Neuronal stem cell (in vitro differentiated cells): ENCODE measurements around the gene NMRAL1.

Experiments used
- DNase-seq: peaks from one replicate; pipeline ENCODE4 v3.0.0-alpha.2; 2013; ENCODE audit warnings: low spot score
- H2AFZ ChIP-seq: one replicate; pipeline ENCODE4 v1.6.1; 2013; ENCODE audit warnings: mild to moderate bottlenecking, low read length, inconsistent platforms
- H2AK5ac ChIP-seq: 2 replicates; pipeline ENCODE4 v1.6.1; 2013; ENCODE audit warnings: low read depth, mild to moderate bottlenecking, inconsistent platforms, low read length, moderate library complexity, mixed read lengths
- H2BK120ac ChIP-seq: 2 replicates; pipeline ENCODE4 v1.6.1; 2013; ENCODE audit warnings: low read depth, mild to moderate bottlenecking, inconsistent platforms, low read length, moderate library complexity, mixed read lengths
- H2BK12ac ChIP-seq: one replicate; pipeline ENCODE4 v1.6.1; 2013; ENCODE audit warnings: low read length, inconsistent platforms
- H2BK15ac ChIP-seq: 2 replicates; pipeline ENCODE4 v1.6.1; 2013; ENCODE audit warnings: mild to moderate bottlenecking, low read length, inconsistent platforms, mixed read lengths
- H2BK5ac ChIP-seq: one replicate; pipeline ENCODE4 v1.6.1; 2013; ENCODE audit warnings: inconsistent platforms, mild to moderate bottlenecking, low read length, moderate library complexity
- H3K14ac ChIP-seq: one replicate; pipeline ENCODE4 v1.6.1; 2013; ENCODE audit warnings: low read length, inconsistent platforms
- H3K18ac ChIP-seq: 2 replicates; pipeline ENCODE4 v1.6.1; 2013; ENCODE audit warnings: low read length, inconsistent platforms
- H3K23ac ChIP-seq: 2 replicates; pipeline ENCODE4 v1.6.1; 2013; ENCODE audit warnings: low read depth, mild to moderate bottlenecking, mixed read lengths, low read length, inconsistent platforms; ENCODE audit not compliant: poor library complexity
- H3K27ac ChIP-seq: replicated peaks from 3 replicates; pipeline ENCODE4 v1.5.1; 2013; ENCODE audit warnings: low read length, inconsistent platforms
- H3K27me3 ChIP-seq, 3 experiments: 2 replicates each; pipeline ENCODE4 v1.6.1; 2013; ENCODE audit warnings: low read length in 3 of 3, mild to moderate bottlenecking in 2 of 3, inconsistent platforms in 1 of 3, low read depth in 1 of 3, mixed read lengths in 1 of 3, moderate library complexity in 1 of 3; ENCODE audit not compliant: control insufficient read depth in 3 of 3, insufficient read depth in 3 of 3
- H3K36me3 ChIP-seq, 2 donors: replicated peaks in 1 of 2; 2 replicates each; pipeline ENCODE4 v1.6.1; 2013; ENCODE audit warnings: low read length in 2 of 2; ENCODE audit not compliant: control insufficient read depth in 2 of 2, insufficient read depth in 2 of 2
- H3K4ac ChIP-seq: 2 replicates; pipeline ENCODE4 v1.6.1; 2013; ENCODE audit warnings: inconsistent platforms, mild to moderate bottlenecking, low read length, moderate library complexity
- H3K4me1 ChIP-seq, 2 donors: 1 replicate in 1 of 2; 2 replicates in 1 of 2; pipeline ENCODE4 v1.6.1; 2013; ENCODE audit warnings: low read length in 2 of 2, low read depth in 1 of 2; ENCODE audit not compliant: control insufficient read depth in 2 of 2, insufficient read depth in 1 of 2
- H3K4me2 ChIP-seq: one replicate; pipeline ENCODE4 v1.6.1; 2013; ENCODE audit warnings: mild to moderate bottlenecking, low read length, inconsistent platforms; ENCODE audit not compliant: insufficient read depth, poor library complexity, severe bottlenecking
- H3K4me3 ChIP-seq, 2 donors: 2 replicates each; pipeline ENCODE4 v1.5.1; 2013; ENCODE audit warnings: low read length in 2 of 2, mild to moderate bottlenecking in 2 of 2, inconsistent platforms in 1 of 2, moderate library complexity in 1 of 2
- H3K79me1 ChIP-seq: one replicate; pipeline ENCODE4 v1.6.1; 2013; ENCODE audit warnings: low read depth, mild to moderate bottlenecking, inconsistent platforms, low read length, moderate library complexity
- H3K9ac ChIP-seq: one replicate; pipeline ENCODE4 v1.6.1; 2013; ENCODE audit warnings: mild to moderate bottlenecking, low read depth, low read length, inconsistent platforms; ENCODE audit not compliant: poor library complexity
- H3K9me3 ChIP-seq, 2 donors: replicated peaks in 1 of 2; 2 replicates each; pipeline versions ENCODE3 to v1.6.1; 2013; ENCODE audit warnings: low read length in 2 of 2, mild to moderate bottlenecking in 2 of 2, inconsistent platforms in 1 of 2, low read depth in 1 of 2, mixed read lengths in 1 of 2, moderate library complexity in 1 of 2; ENCODE audit not compliant: control insufficient read depth in 2 of 2, insufficient read depth in 1 of 2
- H4K8ac ChIP-seq: one replicate; pipeline ENCODE4 v1.6.1; 2013; ENCODE audit warnings: low read depth, mild to moderate bottlenecking, inconsistent platforms, low read length, moderate library complexity
- H4K91ac ChIP-seq: one replicate; pipeline ENCODE4 v1.6.1; 2013; ENCODE audit warnings: low read length, low read depth, mild to moderate bottlenecking, inconsistent platforms; ENCODE audit not compliant: poor library complexity
- WGBS, 2 donors: extraction: QIAGEN DNeasy Blood & Tissue Kit; methylation state at CpG; one replicate each; pipeline ENCODE4 v1.1.7; 2013; ENCODE audit warnings: missing lambda C conversion rate in 2 of 2, mixed read lengths in 1 of 2; ENCODE audit not compliant: insufficient read length in 2 of 2, insufficient replicate concordance in 1 of 2; ENCODE audit errors: extremely low coverage in 2 of 2; 5-methylcytosine and 5-hydroxymethylcytosine counted together

Gene NMRAL1

DNA sequence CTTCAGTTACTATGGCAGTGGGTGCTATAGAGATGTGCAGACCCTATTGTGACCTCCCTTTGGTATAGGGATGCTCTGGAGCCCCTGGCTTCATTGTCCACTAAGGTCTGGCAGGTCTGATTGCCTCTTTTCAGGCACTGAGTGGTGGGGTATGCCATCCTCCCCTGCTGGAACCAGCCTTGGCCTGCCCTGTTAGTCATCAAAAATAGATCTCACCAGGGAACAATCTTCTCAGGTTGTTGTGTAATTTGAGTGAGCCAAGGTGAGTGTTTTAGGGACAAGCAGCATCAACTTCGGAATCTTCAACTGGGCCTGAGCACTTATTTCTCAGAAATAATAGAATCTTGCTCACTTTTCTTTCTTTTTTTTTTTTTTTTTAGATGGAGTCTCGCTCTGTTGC, 21.3 kb upstream of the NMRAL1 start:
- H3K14ac ChIP-seq: no peak overlapping the region
- H3K27ac ChIP-seq: no peak overlapping the region
- no peak for DNase-seq
- H3K36me3 ChIP-seq: peaks cover 0 to 4% of the 10 kb centered on the region in 2 donors
- H3K4me1 ChIP-seq: peaks cover 3 to 4% of the 10 kb centered on the region in 2 donors
- H3K23ac ChIP-seq: no peak overlapping the region
- H2AFZ ChIP-seq: no peak overlapping the region
- H3K4me2 ChIP-seq: no peak overlapping the region
- no peak overlapping the region for H2BK120ac ChIP-seq
- no CpG with 5 or more reads among the region's 2 CpGs for WGBS, 2 donors
- no peak overlapping the region for H4K8ac ChIP-seq
- H3K27me3 ChIP-seq: no peaks in the 10 kb centered on the region
- H3K79me1 ChIP-seq: no peaks in the 10 kb centered on the region
- H2BK5ac ChIP-seq: no peak overlapping the region
- no peak overlapping the region for H2BK15ac ChIP-seq
- H3K4me3 ChIP-seq: no peak overlapping the region
- H3K9ac ChIP-seq: no peak overlapping the region
- H4K91ac ChIP-seq: no peak overlapping the region
- H3K9me3 ChIP-seq: no peaks in the 10 kb centered on the region
- H2AK5ac ChIP-seq: no peak overlapping the region
- H2BK12ac ChIP-seq: no peak overlapping the region
- H3K4ac ChIP-seq: no peak overlapping the region
- no peak overlapping the region for H3K18ac ChIP-seq

DNA sequence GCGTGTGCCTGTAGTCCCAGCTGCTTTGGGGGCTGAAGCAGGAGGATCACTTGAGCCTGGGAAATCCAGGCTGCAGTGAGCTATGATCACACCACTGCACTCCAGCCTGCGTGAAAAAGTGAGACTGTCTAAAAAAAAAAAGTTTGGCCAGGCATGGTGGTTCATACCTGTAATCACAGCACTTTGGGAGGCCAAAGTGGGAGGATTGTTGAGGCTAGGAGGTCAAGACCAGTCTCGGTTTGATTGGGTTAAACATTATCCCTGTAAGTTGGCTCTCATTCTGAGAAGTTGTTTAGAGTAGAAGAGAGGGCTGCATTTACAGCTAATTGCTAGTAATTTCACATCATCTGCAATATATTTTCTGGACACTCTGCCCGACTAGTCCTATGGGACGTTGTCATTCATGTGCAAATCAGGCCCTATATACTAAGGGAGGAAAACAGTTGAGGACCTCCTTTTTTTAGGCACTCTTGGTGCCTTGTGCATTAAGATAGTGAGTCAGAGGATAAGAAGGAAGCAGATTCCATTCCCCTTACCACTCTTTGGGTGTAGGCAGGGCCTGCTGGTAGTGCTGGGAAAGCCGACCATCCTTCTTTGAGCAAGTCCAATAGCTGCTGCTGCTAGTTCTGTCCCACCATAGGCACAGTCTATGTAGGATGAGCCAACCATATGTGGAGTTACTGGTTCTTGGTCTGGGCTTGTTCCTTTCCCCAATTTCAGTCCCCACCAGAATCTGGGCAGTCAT, 20.5 kb upstream of the NMRAL1 start:
- Histone ChIP-seq H2BK120ac (no peak overlapping the region), H2AFZ (no peak overlapping the region), H3K14ac (no peak overlapping the region), H3K4me2 (no peak overlapping the region), H3K9ac (no peak overlapping the region), H4K91ac (no peak overlapping the region), H3K4me1 (no peaks in the 10 kb centered on the region), H3K4ac (no peak overlapping the region), H3K18ac (no peak overlapping the region), H3K9me3 (no peaks in the 10 kb centered on the region), H2BK5ac (no peak overlapping the region), H3K27ac (no peak overlapping the region), H3K23ac (no peak overlapping the region), H4K8ac (no peak overlapping the region), H2BK12ac (no peak overlapping the region), H3K4me3 (no peak overlapping the region), H3K27me3 (no peaks in the 10 kb centered on the region), H2BK15ac (no peak overlapping the region), H3K79me1 (no peaks in the 10 kb centered on the region), H2AK5ac (no peak overlapping the region), H3K36me3 (peaks cover 0 to 4% of the 10 kb centered on the region in 2 donors)
- WGBS, 2 donors: no CpG with 5 or more reads among the region's 6 CpGs
- no peak for DNase-seq

DNA sequence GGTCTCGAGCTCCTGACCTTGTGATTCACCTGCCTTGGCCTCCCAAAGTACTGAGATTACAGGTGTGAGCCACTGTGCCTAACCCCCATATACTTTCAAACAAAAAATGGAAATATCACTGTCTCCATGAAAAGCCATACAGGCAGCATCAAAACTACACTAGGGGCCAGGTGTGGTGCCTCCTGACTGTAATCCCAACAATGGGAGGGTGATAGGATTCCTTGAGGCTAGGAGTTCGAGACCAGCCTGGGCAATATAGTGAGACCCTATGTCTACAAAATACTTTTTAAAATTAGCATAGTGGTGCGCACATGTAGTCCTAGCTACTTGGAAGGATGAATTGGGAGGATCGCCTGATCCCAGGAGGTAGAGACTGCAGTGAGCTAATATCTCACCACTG, 17.5 kb upstream of the NMRAL1 start:
- Histone ChIP-seq H3K23ac (no peak overlapping the region), H3K36me3 (peaks cover 0 to 4% of the 10 kb centered on the region in 2 donors), H3K79me1 (no peaks in the 10 kb centered on the region), H3K9me3 (no peaks in the 10 kb centered on the region), H2AFZ (no peak overlapping the region), H2AK5ac (no peak overlapping the region), H2BK15ac (no peak overlapping the region), H3K4me2 (no peak overlapping the region), H3K4me3 (no peak overlapping the region), H3K18ac (no peak overlapping the region), H3K4me1 (no peaks in the 10 kb centered on the region), H3K4ac (no peak overlapping the region), H3K27ac (no peak overlapping the region), H4K8ac (no peak overlapping the region), H3K14ac (no peak overlapping the region), H3K9ac (no peak overlapping the region), H3K27me3 (no peaks in the 10 kb centered on the region), H2BK5ac (no peak overlapping the region), H2BK120ac (no peak overlapping the region), H4K91ac (no peak overlapping the region), H2BK12ac (no peak overlapping the region)
- no CpG with 5 or more reads among the region's 4 CpGs for WGBS, 2 donors
- DNase-seq: no peak

DNA sequence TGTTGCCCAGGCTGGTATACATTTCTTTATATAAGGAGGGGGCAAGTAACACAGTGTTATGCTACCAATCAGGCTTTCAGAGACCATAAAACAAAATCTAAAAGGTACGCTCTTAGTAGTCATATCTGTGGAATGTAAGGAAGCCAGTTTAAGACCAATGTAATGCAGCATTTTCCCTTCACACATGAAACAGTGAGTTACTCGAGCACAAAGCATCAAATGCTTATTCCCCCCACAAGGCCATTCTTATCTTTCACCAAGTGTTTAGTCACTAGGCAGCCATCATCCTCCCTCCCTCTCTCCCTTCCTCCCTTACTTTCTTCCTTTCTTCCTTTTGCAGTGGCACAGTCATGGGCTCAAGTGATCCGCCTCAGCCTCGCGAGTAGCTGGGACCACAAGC, 14.6 kb upstream of the NMRAL1 start:
- H3K4ac ChIP-seq: no peak overlapping the region
- H2BK15ac ChIP-seq: no peak overlapping the region
- H3K23ac ChIP-seq: no peak overlapping the region
- no peaks in the 10 kb centered on the region for H3K27me3 ChIP-seq
- H3K9ac ChIP-seq: no peak overlapping the region
- H2BK12ac ChIP-seq: no peak overlapping the region
- no peak overlapping the region for H4K91ac ChIP-seq
- no peak overlapping the region for H2AK5ac ChIP-seq
- peaks cover 0 to 13% of the 10 kb centered on the region in 2 donors for H3K36me3 ChIP-seq
- H3K9me3 ChIP-seq: no peaks in the 10 kb centered on the region
- no peak overlapping the region for H2AFZ ChIP-seq
- no peak overlapping the region for H3K14ac ChIP-seq
- H3K18ac ChIP-seq: no peak overlapping the region
- no peak overlapping the region for H2BK5ac ChIP-seq
- no peaks in the 10 kb centered on the region for H3K4me1 ChIP-seq
- H2BK120ac ChIP-seq: no peak overlapping the region
- DNase-seq: no peak
- H3K79me1 ChIP-seq: no peaks in the 10 kb centered on the region
- no CpG with 5 or more reads among the region's 5 CpGs for WGBS, 2 donors
- H3K4me3 ChIP-seq: no peak overlapping the region
- no peak overlapping the region for H3K4me2 ChIP-seq
- no peak overlapping the region for H4K8ac ChIP-seq
- H3K27ac ChIP-seq: no peak overlapping the region
